ENCODE measurements around the gene SGCA. TPM values are rescaled to one million over a fixed set of nuclear protein-coding genes. Genes with fewer than 3 reads are reported as not detected.

Gene SGCA
- polyA plus RNA-seq, 1 donor from 2014 or later: 0.43 TPM

DNA sequence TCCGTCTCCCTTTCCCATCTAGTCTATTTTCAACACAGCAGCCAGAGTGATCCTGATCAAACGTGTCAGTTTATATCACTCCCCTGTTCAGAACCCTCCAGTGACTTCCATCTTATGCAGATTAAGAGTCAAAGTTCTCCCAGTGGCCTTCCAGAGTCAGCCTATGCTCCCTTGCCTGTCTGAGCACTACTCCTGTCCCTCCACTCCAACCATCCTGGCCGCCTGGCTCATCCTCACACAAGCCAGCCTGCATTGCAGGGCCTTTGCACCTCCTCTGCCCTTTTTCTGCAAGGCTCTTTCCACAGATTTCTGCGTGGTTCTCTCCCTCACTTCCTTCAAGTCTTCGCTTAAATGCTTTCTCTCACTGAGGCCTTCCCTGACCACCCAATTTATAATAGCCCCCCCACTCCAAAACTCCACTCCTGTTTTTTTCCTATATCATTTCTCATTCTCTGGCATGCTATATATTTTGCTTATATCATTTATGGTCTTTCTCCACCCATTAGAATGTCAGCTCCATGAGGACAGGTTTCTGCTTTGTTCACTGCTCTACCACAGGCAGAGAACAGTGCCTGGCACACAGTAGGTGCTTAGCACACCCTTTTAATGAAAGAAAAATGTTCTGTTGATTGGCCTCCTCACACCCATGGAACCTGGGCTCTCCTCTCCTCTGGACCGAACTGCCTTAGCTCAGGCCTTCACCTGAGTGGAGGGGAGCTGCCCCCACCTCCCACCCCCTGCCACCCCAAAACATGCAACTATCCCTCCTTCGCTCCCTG is 45.1 kb upstream of the SGCA start:
- no peaks in the 10 kb centered on the region for H3K9me2 ChIP-seq (ENCODE audit: insufficient read depth, low read length)
- no peak overlapping the region for H3K4me3 ChIP-seq (ENCODE audit: low read length)
- no peak overlapping the region for H2AFZ ChIP-seq (ENCODE audit: low read depth, low read length)
- H3F3A ChIP-seq (ENCODE audit: insufficient read depth, low read length, poor library complexity, severe bottlenecking): no peaks in the 10 kb centered on the region
- no peaks in the 10 kb centered on the region for H3K79me2 ChIP-seq (replicated peaks; ENCODE audit: insufficient read depth, low read length)
- H3K4me2 ChIP-seq (ENCODE audit: low read length): no peak overlapping the region
- H3K9me3 ChIP-seq (ENCODE audit: low read length): no peaks in the 10 kb centered on the region
- no peak overlapping the region for H3K27ac ChIP-seq (ENCODE audit: low read length)
- TF ChIP-seq, protein P1, sequence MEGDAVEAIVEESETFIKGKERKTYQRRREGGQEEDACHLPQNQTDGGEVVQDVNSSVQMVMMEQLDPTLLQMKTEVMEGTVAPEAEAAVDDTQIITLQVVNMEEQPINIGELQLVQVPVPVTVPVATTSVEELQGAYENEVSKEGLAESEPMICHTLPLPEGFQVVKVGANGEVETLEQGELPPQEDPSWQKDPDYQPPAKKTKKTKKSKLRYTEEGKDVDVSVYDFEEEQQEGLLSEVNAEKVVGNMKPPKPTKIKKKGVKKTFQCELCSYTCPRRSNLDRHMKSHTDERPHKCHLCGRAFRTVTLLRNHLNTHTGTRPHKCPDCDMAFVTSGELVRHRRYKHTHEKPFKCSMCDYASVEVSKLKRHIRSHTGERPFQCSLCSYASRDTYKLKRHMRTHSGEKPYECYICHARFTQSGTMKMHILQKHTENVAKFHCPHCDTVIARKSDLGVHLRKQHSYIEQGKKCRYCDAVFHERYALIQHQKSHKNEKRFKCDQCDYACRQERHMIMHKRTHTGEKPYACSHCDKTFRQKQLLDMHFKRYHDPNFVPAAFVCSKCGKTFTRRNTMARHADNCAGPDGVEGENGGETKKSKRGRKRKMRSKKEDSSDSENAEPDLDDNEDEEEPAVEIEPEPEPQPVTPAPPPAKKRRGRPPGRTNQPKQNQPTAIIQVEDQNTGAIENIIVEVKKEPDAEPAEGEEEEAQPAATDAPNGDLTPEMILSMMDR (IDR thresholded peaks at IDR 0.05; ENCODE audit: poor library complexity, severe bottlenecking): no peak
- no peak for TF ChIP-seq TAF1 (IDR thresholded peaks at IDR 0.05; ENCODE audit: low read depth)
- no peak for TF ChIP-seq EZH2 (IDR thresholded peaks at IDR 0.05; ENCODE audit: borderline replicate concordance, insufficient read depth, low read length, poor library complexity, severe bottlenecking)
- TF ChIP-seq, protein P2, sequence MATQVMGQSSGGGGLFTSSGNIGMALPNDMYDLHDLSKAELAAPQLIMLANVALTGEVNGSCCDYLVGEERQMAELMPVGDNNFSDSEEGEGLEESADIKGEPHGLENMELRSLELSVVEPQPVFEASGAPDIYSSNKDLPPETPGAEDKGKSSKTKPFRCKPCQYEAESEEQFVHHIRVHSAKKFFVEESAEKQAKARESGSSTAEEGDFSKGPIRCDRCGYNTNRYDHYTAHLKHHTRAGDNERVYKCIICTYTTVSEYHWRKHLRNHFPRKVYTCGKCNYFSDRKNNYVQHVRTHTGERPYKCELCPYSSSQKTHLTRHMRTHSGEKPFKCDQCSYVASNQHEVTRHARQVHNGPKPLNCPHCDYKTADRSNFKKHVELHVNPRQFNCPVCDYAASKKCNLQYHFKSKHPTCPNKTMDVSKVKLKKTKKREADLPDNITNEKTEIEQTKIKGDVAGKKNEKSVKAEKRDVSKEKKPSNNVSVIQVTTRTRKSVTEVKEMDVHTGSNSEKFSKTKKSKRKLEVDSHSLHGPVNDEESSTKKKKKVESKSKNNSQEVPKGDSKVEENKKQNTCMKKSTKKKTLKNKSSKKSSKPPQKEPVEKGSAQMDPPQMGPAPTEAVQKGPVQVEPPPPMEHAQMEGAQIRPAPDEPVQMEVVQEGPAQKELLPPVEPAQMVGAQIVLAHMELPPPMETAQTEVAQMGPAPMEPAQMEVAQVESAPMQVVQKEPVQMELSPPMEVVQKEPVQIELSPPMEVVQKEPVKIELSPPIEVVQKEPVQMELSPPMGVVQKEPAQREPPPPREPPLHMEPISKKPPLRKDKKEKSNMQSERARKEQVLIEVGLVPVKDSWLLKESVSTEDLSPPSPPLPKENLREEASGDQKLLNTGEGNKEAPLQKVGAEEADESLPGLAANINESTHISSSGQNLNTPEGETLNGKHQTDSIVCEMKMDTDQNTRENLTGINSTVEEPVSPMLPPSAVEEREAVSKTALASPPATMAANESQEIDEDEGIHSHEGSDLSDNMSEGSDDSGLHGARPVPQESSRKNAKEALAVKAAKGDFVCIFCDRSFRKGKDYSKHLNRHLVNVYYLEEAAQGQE (IDR thresholded peaks at IDR 0.05; ENCODE audit: borderline replicate concordance): no peak
- TF ChIP-seq POLR2AphosphoS5 (IDR thresholded peaks at IDR 0.05): no peak
- TF ChIP-seq SMC3 (conservative IDR thresholded peaks at IDR 0.05; ENCODE audit: poor library complexity): no peak
- H4K20me1 ChIP-seq (ENCODE audit: insufficient read depth): no peaks in the 10 kb centered on the region
- H3K27me3 ChIP-seq (ENCODE audit: insufficient read depth, low read depth, low read length): no peaks in the 10 kb centered on the region
- no peak overlapping the region for H3K9ac ChIP-seq (ENCODE audit: low read length)
- H3K36me3 ChIP-seq (ENCODE audit: insufficient read depth, low read length): peaks cover 4% of the 10 kb centered on the region

DNA sequence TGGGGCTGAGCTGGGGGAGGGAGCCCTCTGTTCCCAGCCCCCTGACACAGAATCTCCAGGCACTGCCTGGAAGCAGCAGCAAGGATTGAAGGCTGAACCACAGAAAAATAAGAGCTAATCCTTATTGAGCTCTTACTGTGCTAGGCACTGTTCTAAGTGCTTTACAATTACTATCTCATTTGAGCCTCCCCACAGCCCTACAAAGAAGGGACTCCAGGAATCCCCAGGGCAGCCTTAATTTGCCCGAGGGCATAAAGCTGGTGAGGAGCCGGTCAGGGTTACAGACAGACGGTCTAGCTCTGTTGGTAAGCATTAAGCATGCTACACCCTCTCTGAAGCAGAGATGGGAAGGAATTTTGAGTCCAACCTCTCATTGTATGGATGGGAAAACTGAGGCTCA is 42.9 kb upstream of the SGCA start:
- no peak overlapping the region for H2AFZ ChIP-seq (ENCODE audit: low read depth, low read length)
- H3K9me3 ChIP-seq (ENCODE audit: low read length): no peaks in the 10 kb centered on the region
- H3K9me2 ChIP-seq (ENCODE audit: insufficient read depth, low read length): no peaks in the 10 kb centered on the region
- H4K20me1 ChIP-seq (ENCODE audit: insufficient read depth): no peaks in the 10 kb centered on the region
- H3K4me2 ChIP-seq (ENCODE audit: low read length): no peak overlapping the region
- no peak overlapping the region for H3K9ac ChIP-seq (ENCODE audit: low read length)
- H3F3A ChIP-seq (ENCODE audit: insufficient read depth, low read length, poor library complexity, severe bottlenecking): no peaks in the 10 kb centered on the region
- no peak for TF ChIP-seq SMC3 (conservative IDR thresholded peaks at IDR 0.05; ENCODE audit: poor library complexity)
- no peak for TF ChIP-seq EZH2 (IDR thresholded peaks at IDR 0.05; ENCODE audit: borderline replicate concordance, insufficient read depth, low read length, poor library complexity, severe bottlenecking)
- TF ChIP-seq, protein P1 (IDR thresholded peaks at IDR 0.05; ENCODE audit: poor library complexity, severe bottlenecking): no peak
- TF ChIP-seq, protein P2 (IDR thresholded peaks at IDR 0.05; ENCODE audit: borderline replicate concordance): no peak
- TF ChIP-seq MXI1 (conservative IDR thresholded peaks at IDR 0.05; ENCODE audit: poor library complexity, severe bottlenecking): no peak
- TF ChIP-seq POLR2AphosphoS5 (IDR thresholded peaks at IDR 0.05): no peak
- TF ChIP-seq RAD21 (conservative IDR thresholded peaks at IDR 0.05): no peak
- TF ChIP-seq EP300 (conservative IDR thresholded peaks at IDR 0.05; ENCODE audit: poor library complexity, severe bottlenecking): no peak
- TF ChIP-seq TAF1 (IDR thresholded peaks at IDR 0.05; ENCODE audit: low read depth): no peak
- peaks cover 5% of the 10 kb centered on the region for H3K79me2 ChIP-seq (replicated peaks; ENCODE audit: insufficient read depth, low read length)
- H3K27ac ChIP-seq (ENCODE audit: low read length): peak overlapping the region; percentile 33
- no peaks in the 10 kb centered on the region for H3K27me3 ChIP-seq (ENCODE audit: insufficient read depth, low read depth, low read length)
- peaks cover 4% of the 10 kb centered on the region for H3K36me3 ChIP-seq (ENCODE audit: insufficient read depth, low read length)
- no peak overlapping the region for H3K4me3 ChIP-seq (ENCODE audit: low read length)
